ENCODE data around the gene FAM3C. TPM values are rescaled to one million over a fixed set of nuclear protein-coding genes. Genes with fewer than 3 reads are reported as not detected.

The FAM3C gene
- polyA plus RNA-seq, 4 donors: 119 to 149 (median 139) TPM

GRCh38 chr7:121411597-121411979 lies 15.5 kb upstream of the FAM3C start:
- no peak for DNase-seq (ENCODE audit: low read depth in 4 of 4, low spot score in 3 of 4)

- no peak for DNase-seq (ENCODE audit: low read depth in 4 of 4, low spot score in 3 of 4)
These were observed 14.9 kb upstream of the FAM3C start for GRCh38 chr7:121410829-121411596.

DNA sequence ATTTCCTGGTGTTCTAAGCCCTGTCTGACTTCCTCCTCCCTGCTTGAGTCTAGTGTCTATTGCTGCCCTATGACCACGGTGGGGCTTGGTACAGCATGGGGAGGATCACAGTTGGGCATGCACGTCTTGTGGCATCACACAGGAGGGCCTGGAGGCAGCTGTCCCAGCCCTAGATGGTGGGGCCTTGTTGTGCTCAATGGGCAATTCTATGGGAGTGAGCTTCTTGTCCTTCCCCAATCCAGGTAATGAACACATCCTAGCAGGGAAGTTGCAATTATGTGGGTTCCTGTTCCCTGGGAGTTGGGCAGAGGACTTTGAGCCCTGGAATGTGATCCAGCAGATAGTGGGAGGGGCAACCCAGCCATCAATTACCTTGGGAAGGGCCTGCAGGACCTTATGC lies 10.8 kb upstream of the FAM3C start:
- no peak for DNase-seq (ENCODE audit: low read depth in 4 of 4, low spot score in 3 of 4)

- no peak for DNase-seq (ENCODE audit: low read depth in 4 of 4, low spot score in 3 of 4)
These were observed 10.4 kb upstream of the FAM3C start for GRCh38 chr7:121406461-121406860.

- no peak for DNase-seq (ENCODE audit: low read depth in 4 of 4, low spot score in 3 of 4)
These were observed 8.2 kb upstream of the FAM3C start for GRCh38 chr7:121404348-121404747.

DNA sequence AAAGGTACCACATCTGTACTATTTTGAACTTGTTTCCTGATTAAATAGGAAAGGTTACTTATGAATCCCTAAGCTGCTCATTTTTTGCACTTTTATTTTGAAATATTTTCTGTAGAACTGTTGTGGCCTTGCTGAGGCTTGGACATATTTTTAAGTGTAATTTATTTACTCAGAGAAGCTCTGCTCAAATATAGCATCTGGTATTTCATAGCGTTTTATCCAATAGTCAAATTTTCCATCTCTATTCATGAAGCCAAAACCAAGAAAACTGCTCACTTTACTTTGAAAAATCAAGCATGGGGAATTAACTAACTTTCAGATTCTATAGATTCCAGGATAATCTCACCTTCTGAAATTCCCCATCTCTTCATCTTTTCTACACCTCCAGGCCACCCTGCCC lies 6.6 kb upstream of the FAM3C start:
- DNase-seq (ENCODE audit: low read depth in 4 of 4, low spot score in 3 of 4): no peak

DNA sequence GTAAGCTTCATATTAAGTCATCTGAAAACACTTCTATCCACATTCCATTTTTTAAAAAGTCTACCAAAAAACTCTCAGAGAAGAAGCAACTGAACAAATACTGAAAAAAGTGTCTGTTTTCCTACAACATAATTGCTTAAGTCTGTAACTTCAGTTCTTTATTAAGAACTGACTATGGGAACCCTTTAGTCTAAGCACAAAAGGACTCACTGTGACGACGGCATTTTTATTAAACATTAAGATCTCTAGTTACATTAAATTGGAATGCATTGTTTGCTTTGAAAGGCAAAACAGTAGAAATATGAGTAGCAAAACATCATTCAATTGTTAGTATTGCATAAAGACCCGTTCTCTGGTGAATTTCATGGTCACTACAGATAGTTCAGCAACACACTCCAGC lies 5.8 kb upstream of the FAM3C start:
- DNase-seq (ENCODE audit: low read depth in 4 of 4, low spot score in 3 of 4): no peak

- DNase-seq (ENCODE audit: low read depth in 4 of 4, low spot score in 3 of 4): no peak
These were observed 2.1 kb upstream of the FAM3C start for GRCh38 chr7:121398246-121398645.

DNA sequence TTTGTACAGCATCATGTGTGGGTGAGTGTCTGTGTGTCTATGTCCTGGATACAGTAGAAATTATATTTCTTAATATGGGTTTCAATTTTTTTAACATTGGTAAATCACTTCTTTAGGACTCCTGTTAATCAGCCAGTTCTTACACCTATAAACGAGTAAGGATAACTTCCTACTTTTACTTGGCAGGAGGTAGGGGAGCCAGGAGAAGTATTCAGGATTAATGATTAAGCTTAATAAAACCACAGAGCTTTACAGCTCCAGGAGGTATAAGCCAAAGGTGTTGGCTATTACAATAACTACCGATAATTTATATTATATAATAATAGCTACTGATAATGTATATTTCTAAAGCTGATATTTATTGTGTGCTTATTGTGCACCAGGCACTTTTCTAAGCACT lies 1.7 kb upstream of the FAM3C start:
- no peak for DNase-seq (ENCODE audit: low read depth in 4 of 4, low spot score in 3 of 4)

DNA sequence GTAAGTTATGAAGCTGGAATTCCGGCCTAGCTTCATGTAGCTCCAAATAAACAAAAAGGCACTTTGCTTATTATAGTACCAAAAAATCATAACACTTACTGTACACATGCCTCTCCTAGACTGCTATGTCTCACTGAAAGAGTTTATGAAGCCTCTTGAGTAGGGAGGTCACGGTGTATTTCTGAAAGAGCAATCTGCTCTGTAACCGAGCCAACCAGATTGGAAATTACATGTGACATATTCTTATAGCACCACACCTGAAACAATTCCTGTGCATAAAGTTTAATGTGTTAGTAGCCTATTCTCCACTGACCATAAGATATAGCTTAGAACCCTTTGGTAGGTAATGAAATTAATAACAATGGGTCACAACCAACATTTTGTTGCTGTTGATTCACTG lies 1.3 kb upstream of the FAM3C start:
- no peak for DNase-seq (ENCODE audit: low read depth in 4 of 4, low spot score in 3 of 4)

DNA sequence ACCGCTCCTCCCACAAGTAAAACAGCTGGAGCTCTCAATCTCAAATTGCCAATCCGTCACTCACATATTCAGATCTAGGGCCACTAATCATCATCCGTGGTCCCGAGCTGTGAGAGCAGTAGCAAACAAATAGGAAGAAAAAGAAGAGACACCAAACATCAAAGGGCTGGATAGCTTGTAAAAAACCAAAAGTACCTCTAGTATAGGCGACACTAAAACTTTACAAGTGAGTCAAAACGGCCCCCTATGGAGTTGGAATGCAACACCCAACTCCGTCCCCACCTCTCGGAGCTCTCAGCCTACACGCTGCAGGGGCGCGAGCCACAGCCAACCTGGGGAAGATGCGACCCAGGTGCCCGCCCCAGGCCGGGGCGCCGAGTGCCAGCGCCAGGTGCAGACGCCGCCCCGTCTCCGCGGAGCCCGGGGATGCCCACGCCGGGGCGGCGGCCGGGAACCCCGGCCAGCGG lies 581 bp downstream of the FAM3C start:
- DNase-seq (ENCODE audit: low read depth in 4 of 4, low spot score in 3 of 4): no peak

DNA sequence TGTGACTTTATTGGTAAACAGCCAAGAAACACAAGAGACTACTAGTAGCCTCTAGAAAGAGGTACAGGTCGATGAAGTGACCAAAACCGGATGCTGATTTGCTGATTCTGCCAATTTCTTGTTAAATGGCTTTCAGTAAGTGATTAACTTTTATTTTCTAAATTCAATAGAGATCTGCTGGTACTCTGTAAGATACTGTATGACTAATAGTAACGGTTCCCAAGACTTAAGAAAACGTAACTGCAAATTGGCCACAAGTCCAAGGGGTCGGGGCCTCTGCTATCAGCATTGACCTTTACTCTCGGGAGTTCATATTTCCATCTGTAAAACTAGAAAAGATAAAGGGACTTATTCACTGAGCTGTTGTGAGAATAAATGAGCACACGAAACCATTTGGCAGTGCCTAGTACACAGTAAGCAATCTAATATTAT lies 1.4 kb downstream of the FAM3C start:
- DNase-seq (ENCODE audit: low read depth in 4 of 4, low spot score in 3 of 4): no peak

DNA sequence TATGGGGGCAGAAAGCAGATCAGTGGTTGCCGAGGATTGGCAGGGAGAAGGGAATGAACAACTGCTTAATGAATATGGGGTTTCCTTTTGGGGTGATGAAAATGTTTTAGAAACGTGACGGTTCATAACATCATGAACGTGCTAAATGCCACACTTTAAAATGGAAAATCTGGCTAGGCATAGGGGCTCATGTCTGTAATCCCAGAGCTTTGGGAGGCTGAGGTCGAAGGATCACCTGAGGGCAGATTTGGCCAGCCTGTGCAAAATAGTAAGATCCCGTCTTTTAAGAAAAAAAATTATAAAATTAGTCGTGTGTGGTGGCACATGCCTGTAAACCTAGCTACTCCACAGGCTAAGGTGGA lies 3.1 kb downstream of the FAM3C start:
- DNase-seq (ENCODE audit: low read depth in 4 of 4, low spot score in 3 of 4): no peak

- DNase-seq (ENCODE audit: low read depth in 4 of 4, low spot score in 3 of 4): no peak
These were observed 3.7 kb downstream of the FAM3C start for GRCh38 chr7:121392277-121393004.

- DNase-seq (ENCODE audit: low read depth in 4 of 4, low spot score in 3 of 4): no peak
These were observed 4.4 kb downstream of the FAM3C start for GRCh38 chr7:121391686-121392085.

- DNase-seq (ENCODE audit: low read depth in 4 of 4, low spot score in 3 of 4): no peak
These were observed 5.5 kb downstream of the FAM3C start for GRCh38 chr7:121390617-121391016.

DNA sequence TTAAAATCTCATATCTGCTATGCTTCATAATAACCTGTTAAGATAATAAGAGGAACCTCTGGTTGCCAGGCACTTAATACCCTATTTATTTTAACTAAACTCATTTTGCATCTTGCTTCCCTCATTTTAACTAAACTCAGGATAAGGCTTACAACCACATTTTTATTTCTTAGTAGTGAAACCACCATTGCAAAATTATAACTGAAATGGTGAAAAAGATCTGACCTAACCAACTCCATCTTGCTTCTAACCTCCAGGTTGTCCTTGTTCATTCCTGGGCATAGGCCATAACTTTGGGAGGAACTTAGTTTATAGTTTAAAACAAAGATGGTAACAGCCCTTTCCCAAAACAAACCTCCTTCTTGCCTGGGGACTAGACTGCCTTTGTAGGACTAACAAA lies 6.0 kb downstream of the FAM3C start:
- no peak for DNase-seq (ENCODE audit: low read depth in 4 of 4, low spot score in 3 of 4)

- DNase-seq (ENCODE audit: low read depth in 4 of 4, low spot score in 3 of 4): no peak
These were observed 7.2 kb downstream of the FAM3C start for GRCh38 chr7:121388950-121389349.

DNA sequence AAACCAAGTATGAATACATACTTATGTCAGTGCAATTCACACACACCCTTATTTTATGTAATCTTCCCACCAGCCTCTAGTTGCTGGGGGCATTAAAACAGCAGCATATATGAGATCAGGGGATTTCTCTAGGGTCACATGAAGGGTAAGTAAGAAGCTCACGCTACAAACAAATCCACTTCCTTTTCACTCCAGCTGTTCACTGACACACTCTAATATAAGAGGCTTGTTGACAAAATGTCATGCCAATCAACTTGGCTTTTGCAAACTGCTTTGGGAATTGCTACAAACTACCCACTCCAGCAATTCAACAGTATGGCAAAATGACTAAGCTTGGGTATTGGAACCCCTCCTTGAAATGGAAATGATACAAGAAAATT lies 10.3 kb downstream of the FAM3C start:
- no peak for DNase-seq (ENCODE audit: low read depth in 4 of 4, low spot score in 3 of 4)

- DNase-seq (ENCODE audit: low read depth in 4 of 4, low spot score in 3 of 4): no peak
These were observed 10.9 kb downstream of the FAM3C start for GRCh38 chr7:121385056-121385799.

- DNase-seq (ENCODE audit: low read depth in 4 of 4, low spot score in 3 of 4): no peak
These were observed 11.8 kb downstream of the FAM3C start for GRCh38 chr7:121384265-121384664.
